Stomach (tissue), 9 donors: ENCODE measurements around the gene NUP160. TPM values are rescaled to one million over a fixed set of nuclear protein-coding genes. Genes with fewer than 3 reads are reported as not detected.
"Not testable (repeated sequence)": the region's sequence is repeated elsewhere in the genome, so short reads cannot be mapped to it uniquely, and the experiment has no call there.

Source experiments
- DNase-seq, 2 donors: peaks; one replicate each; pipeline versions ENCODE4 v3.0.0 to v3.0.0-alpha.2; 2013 to 2019
- H3K27ac ChIP-seq, 5 donors: fragments of 200-600 bp in 4 of 5; sonication (generic) in 4 of 5; one replicate each; pipeline ENCODE4 v1.5.1; 2013 to 2019; ENCODE audit warnings: mild to moderate bottlenecking in 1 of 5, moderate library complexity in 1 of 5
- H3K27me3 ChIP-seq, 3 donors: fragments of 200-600 bp; sonication (generic); one replicate each; pipeline ENCODE4 v1.5.1; 2017 to 2019; ENCODE audit warnings: mixed run types in 1 of 3
- H3K36me3 ChIP-seq, 4 donors: fragments of 200-600 bp; sonication (generic); 1 replicate in 3 of 4; 2 replicates in 1 of 4; pipeline ENCODE4 v1.5.1; 2016 to 2019
- H3K4me1 ChIP-seq, 4 donors: fragments of 200-600 bp; sonication (generic); one replicate each; pipeline ENCODE4 v1.5.1; 2016 to 2019
- H3K4me3 ChIP-seq, 4 donors: fragments of 200-600 bp; sonication (generic) in 3 of 4; one replicate each; pipeline ENCODE4 v1.5.1; 2016 to 2019; ENCODE audit warnings: mild to moderate bottlenecking in 1 of 4
- H3K9me3 ChIP-seq, 4 donors: fragments of 200-600 bp; sonication (generic); one replicate each; pipeline ENCODE4 v1.5.1; 2016 to 2019
- EP300 ChIP-seq: sonication (generic); formaldehyde crosslinking; IDR thresholded peaks from one replicate; pipeline ENCODE4 v1.6.1; 2017; ENCODE audit warnings: antibody characterized with exemption
- POLR2A ChIP-seq, 4 donors: fragments of 450-650 bp; IDR thresholded peaks; one replicate each; pipeline ENCODE4 v1.6.1; 2016; ENCODE audit warnings: antibody characterized with exemption in 4 of 4, control low read depth in 2 of 4, mild to moderate bottlenecking in 1 of 4, moderate library complexity in 1 of 4
- POLR2AphosphoS5 ChIP-seq, 3 donors: sonication (generic); formaldehyde crosslinking; IDR thresholded peaks; one replicate each; pipeline ENCODE4 v1.6.1; 2016; ENCODE audit warnings: antibody characterized with exemption in 3 of 3
- WGBS, 5 donors: extraction: QIAGEN DNeasy Blood & Tissue Kit in 3 of 5; methylation state at CpG; one replicate each; pipeline versions ENCODE4 v1.1.5 to v1.1.7; 2013 to 2018; 5-methylcytosine and 5-hydroxymethylcytosine counted together
- intact Hi-C: fragments of 100-400 bp; cut with DNase I; formaldehyde crosslinking; loops from one replicate; pipeline ENCODE4 v1.15.1; 2023; ENCODE audit warnings: low total_unique reads
- polyA plus RNA-seq, 3 donors: library from polyadenylated mRNA; stranded (reverse); fragments of 200-250 nt; gene quantifications; one replicate each; pipeline ENCODE4 v1.2.3, GENCODE V29; 2013
- total RNA-seq, 5 donors: library from RNA; depleted of rRNA; stranded (reverse); fragments of >200 nt; gene quantifications; one replicate each; pipeline versions ENCODE4 v1.1.0 to v1.2.3, GENCODE V29; 2014 to 2016
- TF ChIP-seq, protein P1 (sequence below), 7 experiments: fragments of 450-650 bp in 4 of 7; fragments of 200-600 bp in 3 of 7; sonication (generic) in 3 of 7; IDR thresholded peaks; one replicate each; pipeline ENCODE4 v1.5.1; 2016 to 2019; ENCODE audit warnings: antibody characterized with exemption in 7 of 7, control low read depth in 2 of 7, mild to moderate bottlenecking in 1 of 7
- donor health status: healthy with polysubstance abuse.
- donor health status: Bipolar disorder and iron deficiency.
- donor health status: healthy.

NUP160 gene
- total and polyA plus RNA-seq, 8 donors: 7.9 to 77.5 (median 12.0) TPM

DNA sequence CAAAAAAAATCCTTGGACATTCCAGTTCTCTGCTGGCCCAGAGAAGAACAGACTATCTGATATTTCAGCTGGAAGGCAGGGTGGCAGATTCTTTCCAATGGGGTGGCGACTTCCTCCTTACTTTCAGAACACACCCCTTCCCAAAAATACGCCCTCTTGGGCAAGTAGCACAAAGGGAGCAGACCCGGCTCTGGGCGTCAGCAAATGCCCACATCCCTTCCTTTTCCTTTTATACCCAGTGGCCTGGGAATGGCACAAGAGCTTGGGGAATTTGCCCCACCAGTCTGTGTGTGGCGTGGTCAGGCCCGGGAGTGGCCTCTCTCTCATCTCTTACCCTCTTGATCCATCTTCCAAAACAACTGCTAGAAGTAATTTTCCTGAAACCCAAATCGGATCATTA, 33.0 kb upstream of the NUP160 start:
- Histone ChIP-seq H3K27ac (no peak overlapping the region), H3K36me3 (no peaks in the 10 kb centered on the region), H3K27me3 (no peaks in the 10 kb centered on the region), H3K9me3 (peaks cover 0 to 10% (median 4%) of the 10 kb centered on the region in 4 donors), H3K4me3 (no peak overlapping the region), H3K4me1 (peaks cover 0 to 3% (median 0%) of the 10 kb centered on the region in 4 donors)
- no peak for TF ChIP-seq POLR2A (IDR thresholded peaks at IDR 0.05)
- DNase-seq: no peak
- intact Hi-C loops: no loop called here
- 69 to 83% (median 74%) methylated on average over 7 of the region's 7 CpGs for WGBS, 5 donors

DNA sequence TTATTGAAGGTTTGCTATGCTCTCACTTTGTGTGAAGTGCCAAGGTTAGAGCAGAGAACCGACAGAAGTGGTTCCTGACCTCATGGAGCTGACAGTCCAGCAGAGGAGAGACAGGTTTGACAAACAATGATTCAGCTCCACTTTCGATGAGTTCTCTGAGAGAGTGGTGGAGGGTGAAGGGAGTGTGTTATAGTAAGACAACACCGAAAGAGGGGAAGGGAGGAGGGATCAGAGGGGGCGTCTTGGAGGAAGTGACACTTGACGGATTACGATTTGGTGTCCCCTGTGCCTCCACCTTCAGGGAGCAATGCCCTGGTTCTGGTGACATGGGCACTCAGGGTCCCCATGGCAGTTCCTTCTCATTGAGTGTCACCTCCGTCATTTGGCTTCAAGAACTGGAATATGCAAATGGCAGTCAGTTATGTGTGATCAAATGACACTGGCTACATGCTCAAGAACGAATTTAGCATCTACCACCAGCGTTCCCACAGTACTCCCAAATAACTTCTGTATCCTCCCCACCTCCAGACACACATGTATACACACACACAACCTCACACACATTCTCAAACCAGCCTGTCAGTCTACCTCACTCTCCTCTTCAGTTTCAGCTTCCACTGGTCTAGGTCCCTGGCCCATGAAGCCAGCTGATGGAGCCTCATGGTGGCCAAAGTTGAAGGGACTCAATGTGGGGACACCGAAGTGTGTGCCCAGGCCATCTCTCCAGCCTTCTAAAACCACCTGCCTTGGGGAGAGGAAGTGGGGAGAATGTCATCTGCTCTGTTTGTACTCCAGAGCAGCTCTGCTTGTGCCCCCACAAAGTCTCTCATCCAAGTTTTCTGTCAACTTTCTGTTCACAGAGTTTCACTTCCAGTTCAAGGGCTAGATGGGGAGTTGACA, 31.4 kb upstream of the NUP160 start:
- no peak overlapping the region for H3K27ac ChIP-seq
- no peak for DNase-seq
- no peaks in the 10 kb centered on the region for H3K27me3 ChIP-seq
- no peaks in the 10 kb centered on the region for H3K4me1 ChIP-seq
- WGBS, 5 donors: 77 to 85% (median 78%) methylated on average over 10 of the region's 10 CpGs
- intact Hi-C loops: no loop called here
- H3K4me3 ChIP-seq: no peak overlapping the region
- no peak for TF ChIP-seq POLR2AphosphoS5 (IDR thresholded peaks at IDR 0.05)
- TF ChIP-seq, protein P1, sequence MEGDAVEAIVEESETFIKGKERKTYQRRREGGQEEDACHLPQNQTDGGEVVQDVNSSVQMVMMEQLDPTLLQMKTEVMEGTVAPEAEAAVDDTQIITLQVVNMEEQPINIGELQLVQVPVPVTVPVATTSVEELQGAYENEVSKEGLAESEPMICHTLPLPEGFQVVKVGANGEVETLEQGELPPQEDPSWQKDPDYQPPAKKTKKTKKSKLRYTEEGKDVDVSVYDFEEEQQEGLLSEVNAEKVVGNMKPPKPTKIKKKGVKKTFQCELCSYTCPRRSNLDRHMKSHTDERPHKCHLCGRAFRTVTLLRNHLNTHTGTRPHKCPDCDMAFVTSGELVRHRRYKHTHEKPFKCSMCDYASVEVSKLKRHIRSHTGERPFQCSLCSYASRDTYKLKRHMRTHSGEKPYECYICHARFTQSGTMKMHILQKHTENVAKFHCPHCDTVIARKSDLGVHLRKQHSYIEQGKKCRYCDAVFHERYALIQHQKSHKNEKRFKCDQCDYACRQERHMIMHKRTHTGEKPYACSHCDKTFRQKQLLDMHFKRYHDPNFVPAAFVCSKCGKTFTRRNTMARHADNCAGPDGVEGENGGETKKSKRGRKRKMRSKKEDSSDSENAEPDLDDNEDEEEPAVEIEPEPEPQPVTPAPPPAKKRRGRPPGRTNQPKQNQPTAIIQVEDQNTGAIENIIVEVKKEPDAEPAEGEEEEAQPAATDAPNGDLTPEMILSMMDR (IDR thresholded peaks at IDR 0.05): no peak
- TF ChIP-seq EP300: no peak
- TF ChIP-seq POLR2A (IDR thresholded peaks at IDR 0.05): no peak
- H3K9me3 ChIP-seq: peaks cover 0 to 25% (median 17%) of the 10 kb centered on the region in 4 donors
- no peaks in the 10 kb centered on the region for H3K36me3 ChIP-seq

DNA sequence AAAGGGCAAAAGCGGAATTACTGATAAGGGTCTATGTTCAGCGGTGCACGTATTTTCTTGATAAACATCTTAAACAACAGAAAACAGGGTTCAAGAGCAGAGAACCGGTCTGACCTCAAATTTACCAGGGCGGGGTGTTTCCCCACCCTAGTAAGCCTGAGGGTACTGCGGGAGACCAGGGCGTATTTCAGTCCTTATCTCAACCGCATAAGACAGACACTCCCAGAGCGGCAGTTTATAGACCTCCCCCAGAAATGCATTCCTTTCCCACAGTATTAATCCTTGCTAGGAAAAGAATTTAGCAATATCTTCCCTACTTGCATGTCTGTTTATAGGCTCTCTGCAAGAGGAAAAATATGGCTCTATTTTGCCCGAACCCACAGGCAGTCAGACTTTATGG, 27.7 kb upstream of the NUP160 start:
- H3K4me1 ChIP-seq, H3K27me3 ChIP-seq, DNase-seq, H3K36me3 ChIP-seq, intact Hi-C loops, H3K4me3 ChIP-seq, H3K27ac ChIP-seq: not testable (repeated sequence)
- 77 to 87% (median 82%) methylated on average over 10 of the region's 10 CpGs for whole genome bisulfite sequencing, 5 donors
- peaks cover 0 to 25% (median 17%) of the 10 kb centered on the region in 4 donors for H3K9me3 ChIP-seq

DNA sequence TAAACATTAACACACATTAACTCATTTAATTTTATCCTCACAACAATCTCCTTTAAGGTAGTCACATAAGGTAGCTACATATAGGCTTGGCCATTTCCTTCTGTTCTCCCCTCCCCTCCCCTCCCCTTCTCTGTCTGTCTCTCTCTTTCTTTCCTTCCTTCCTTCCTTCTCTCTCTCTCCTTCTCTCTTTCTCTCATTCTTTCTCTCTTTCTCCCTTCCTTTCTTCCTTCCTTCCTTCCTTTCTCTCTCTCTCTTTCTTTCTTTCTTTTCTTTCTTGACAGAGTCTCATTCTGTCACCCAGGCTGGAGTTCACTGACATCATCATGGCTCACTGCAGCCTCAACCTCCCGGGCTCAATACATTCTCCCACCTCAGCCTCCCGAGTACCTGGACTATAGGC, 22.3 kb upstream of the NUP160 start:
- intact Hi-C loops: no loop called here
- Histone ChIP-seq H3K36me3 (no peaks in the 10 kb centered on the region), H3K4me3 (no peak overlapping the region), H3K4me1 (peaks cover 0 to 22% (median 0%) of the 10 kb centered on the region in 4 donors), H3K27me3 (no peaks in the 10 kb centered on the region), H3K27ac (peak overlapping the region in 1 of 5 donors; percentile 15), H3K9me3 (peaks cover 0 to 7% (median 6%) of the 10 kb centered on the region in 4 donors)
- TF ChIP-seq POLR2AphosphoS5 (IDR thresholded peaks at IDR 0.05): no peak
- TF ChIP-seq, protein P1 (IDR thresholded peaks at IDR 0.05): no peak
- TF ChIP-seq EP300: no peak
- no peak for TF ChIP-seq POLR2A (IDR thresholded peaks at IDR 0.05)
- WGBS, 5 donors: 85 to 96% (median 93%) methylated on average over 2 of the region's 2 CpGs
- no peak for DNase-seq

DNA sequence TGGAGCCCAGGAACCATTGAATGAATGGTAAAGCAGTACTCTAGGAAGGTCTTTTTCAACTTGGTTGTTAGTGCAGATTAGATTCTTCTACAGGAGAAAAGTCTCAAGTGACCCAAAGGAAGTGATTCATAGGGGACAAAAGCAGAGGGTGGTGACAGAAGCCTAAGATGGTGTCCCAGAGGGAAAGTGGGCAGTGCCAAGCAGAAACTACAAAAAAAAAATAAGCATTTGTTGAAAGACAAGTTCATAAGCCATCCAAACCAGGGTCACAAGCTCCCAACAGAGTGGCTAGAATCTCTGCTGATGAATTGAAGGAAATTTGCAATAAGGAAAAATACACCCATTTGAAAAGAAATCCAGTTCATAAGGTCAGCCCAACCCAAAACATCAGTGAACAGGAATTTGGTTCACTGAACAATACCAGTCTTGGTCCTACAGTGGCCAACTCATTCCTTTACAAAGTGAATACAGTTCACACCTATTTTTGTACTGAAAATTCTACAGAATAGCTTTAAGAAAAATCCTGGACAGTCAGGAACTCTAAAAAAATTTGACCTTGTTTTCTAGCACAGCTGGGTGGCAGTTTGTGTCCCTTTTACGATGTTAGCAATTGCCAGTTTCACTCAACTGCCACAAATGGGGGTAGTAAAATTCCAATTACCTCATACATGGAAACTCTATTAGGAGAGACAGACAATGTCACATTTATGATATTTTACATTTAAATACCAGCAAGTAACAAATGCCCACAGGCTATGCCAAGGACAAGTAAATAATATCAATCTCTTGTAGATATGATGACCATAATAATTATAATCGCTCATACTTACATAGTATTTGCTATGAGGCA, 21.6 kb upstream of the NUP160 start:
- 60 to 71% (median 70%) methylated on average over 2 of the region's 2 CpGs for WGBS, 5 donors
- no peaks in the 10 kb centered on the region for H3K27me3 ChIP-seq
- H3K27ac ChIP-seq: no peak overlapping the region
- TF ChIP-seq POLR2A (IDR thresholded peaks at IDR 0.05) (no peak), EP300 (no peak), POLR2AphosphoS5 (IDR thresholded peaks at IDR 0.05) (no peak)
- TF ChIP-seq, protein P1 (IDR thresholded peaks at IDR 0.05): no peak
- DNase-seq: no peak
- no peak overlapping the region for H3K4me3 ChIP-seq
- H3K4me1 ChIP-seq: peaks cover 0 to 22% (median under 1%) of the 10 kb centered on the region in 4 donors
- peaks cover 0 to under 1% (median under 1%) of the 10 kb centered on the region in 4 donors for H3K9me3 ChIP-seq
- no peaks in the 10 kb centered on the region for H3K36me3 ChIP-seq
- intact Hi-C loops: no loop called here
